Liver (tissue), 9 donors: ENCODE data around the gene TPRN. TPM values are rescaled to one million over a fixed set of nuclear protein-coding genes. Genes with fewer than 3 reads are reported as not detected.

Experiments used
- DNase-seq: peaks from one replicate; pipeline ENCODE4 v3.0.0-alpha.2; 2017; ENCODE audit warnings: low spot score
- H3K27ac ChIP-seq, 2 donors: one replicate each; pipeline ENCODE4 v1.7.0; 2013; ENCODE audit warnings: inconsistent platforms in 2 of 2, low read length in 2 of 2, control low read depth in 1 of 2, low read depth in 1 of 2, mild to moderate bottlenecking in 1 of 2
- H3K27me3 ChIP-seq, 4 donors: one replicate each; pipeline versions ENCODE4 v1.6.1 to v1.7.0; 2013; ENCODE audit warnings: low read length in 3 of 4, inconsistent platforms in 1 of 4, mild to moderate bottlenecking in 1 of 4, moderate library complexity in 1 of 4; ENCODE audit not compliant: control insufficient read depth in 4 of 4, insufficient read depth in 4 of 4
- H3K36me3 ChIP-seq, 4 donors: one replicate each; pipeline versions ENCODE4 v1.6.1 to v1.7.0; 2013; ENCODE audit warnings: low read length in 3 of 4, mild to moderate bottlenecking in 3 of 4, low read depth in 1 of 4, moderate library complexity in 1 of 4; ENCODE audit not compliant: control insufficient read depth in 4 of 4, insufficient read depth in 3 of 4
- H3K4me1 ChIP-seq, 4 donors: one replicate each; pipeline versions ENCODE4 v1.6.1 to v1.7.0; 2013; ENCODE audit warnings: low read length in 3 of 4, mild to moderate bottlenecking in 3 of 4, moderate library complexity in 1 of 4; ENCODE audit not compliant: control insufficient read depth in 4 of 4, insufficient read depth in 4 of 4
- H3K4me3 ChIP-seq, 3 donors: one replicate each; pipeline versions ENCODE4 v1.6.1 to v1.7.0; 2013; ENCODE audit warnings: low read length in 3 of 3, control low read depth in 1 of 3, low read depth in 1 of 3, mild to moderate bottlenecking in 1 of 3
- H3K9ac ChIP-seq, 2 donors: one replicate each; pipeline ENCODE4 v1.7.0; 2013; ENCODE audit warnings: low read length in 2 of 2, mild to moderate bottlenecking in 2 of 2, moderate library complexity in 2 of 2, control low read depth in 1 of 2, low read depth in 1 of 2
- H3K9me3 ChIP-seq, 4 donors: one replicate each; pipeline versions ENCODE4 v1.6.1 to v1.7.0; 2013; ENCODE audit warnings: low read length in 3 of 4; ENCODE audit not compliant: control insufficient read depth in 4 of 4
- CTCF ChIP-seq: fragments of 150-350 bp; IDR thresholded peaks from 2 replicates; pipeline ENCODE4 v1.5.1; 2017; ENCODE audit warnings: improper control_type of control experiment, low read depth, low read length; ENCODE audit not compliant: missing input control
- FOXA1 ChIP-seq: IDR thresholded peaks from 2 replicates; pipeline ENCODE4 v1.6.1; 2016; ENCODE audit warnings: antibody characterized with exemption
- FOXA2 ChIP-seq: IDR thresholded peaks from 2 replicates; pipeline ENCODE4 v1.6.1; 2016; ENCODE audit warnings: antibody characterized with exemption
- GABPA ChIP-seq, 2 donors: IDR thresholded peaks in 1 of 2; conservative IDR thresholded peaks in 1 of 2; 2 replicates each; pipeline ENCODE4 v1.6.1; 2016; ENCODE audit warnings: antibody characterized with exemption in 2 of 2, mild to moderate bottlenecking in 1 of 2, moderate library complexity in 1 of 2
- HNF4A ChIP-seq, 2 donors: conservative IDR thresholded peaks; 2 replicates each; pipeline ENCODE4 v1.6.1; 2016; ENCODE audit warnings: antibody characterized with exemption in 2 of 2, mild to moderate bottlenecking in 2 of 2
- HNF4G ChIP-seq: IDR thresholded peaks from 2 replicates; pipeline ENCODE4 v1.6.1; 2016; ENCODE audit warnings: antibody characterized with exemption
- JUND ChIP-seq, 2 donors: IDR thresholded peaks; 2 replicates each; pipeline ENCODE4 v1.6.1; 2016; ENCODE audit warnings: antibody characterized with exemption in 2 of 2
- RAD21 ChIP-seq, 2 donors: IDR thresholded peaks; 2 replicates each; pipeline ENCODE4 v1.6.1; 2016; ENCODE audit warnings: antibody characterized with exemption in 2 of 2, mild to moderate bottlenecking in 2 of 2
- RXRA ChIP-seq, 2 donors: IDR thresholded peaks; 2 replicates each; pipeline ENCODE4 v1.6.1; 2017 to 2018; ENCODE audit warnings: antibody characterized with exemption in 2 of 2, mild to moderate bottlenecking in 1 of 2
- SP1 ChIP-seq: IDR thresholded peaks from 2 replicates; pipeline ENCODE4 v1.6.1; 2018; ENCODE audit warnings: antibody characterized with exemption, mild to moderate bottlenecking
- TAF1 ChIP-seq: conservative IDR thresholded peaks from 2 replicates; pipeline ENCODE4 v1.6.1; 2016; ENCODE audit warnings: antibody characterized with exemption, mild to moderate bottlenecking
- WGBS: extraction: QIAGEN DNeasy Blood & Tissue Kit; methylation state at CpG from one replicate; pipeline ENCODE4 v1.1.7; 2013; 5-methylcytosine and 5-hydroxymethylcytosine counted together
- polyA plus RNA-seq, 2 donors: library from polyadenylated mRNA; stranded (reverse) in 1 of 2; unstranded in 1 of 2; fragments of 200-250 nt in 1 of 2; fragments of >200 nt in 1 of 2; fragmentation: Nextera tagmentation in 1 of 2; extraction: Ambion mirVana in 1 of 2; gene quantifications; one replicate each; pipeline versions ENCODE4 v1.2.1 to v1.2.3, GENCODE V29; 2013 to 2015
- total RNA-seq, 2 donors: library from RNA; depleted of rRNA; stranded (reverse); fragments of >200 nt; gene quantifications; one replicate each; pipeline ENCODE4 v1.2.3, GENCODE V29; 2014
- TF ChIP-seq, protein P1 (sequence below): IDR thresholded peaks from 2 replicates; pipeline ENCODE4 v1.6.1; 2016; ENCODE audit warnings: antibody characterized with exemption
- TF ChIP-seq, protein P2 (sequence below): IDR thresholded peaks from 2 replicates; pipeline ENCODE4 v1.6.1; 2016; ENCODE audit warnings: antibody characterized with exemption, mild to moderate bottlenecking
- TF ChIP-seq, protein P3 (sequence below): IDR thresholded peaks from 2 replicates; pipeline ENCODE4 v1.6.1; 2016; ENCODE audit warnings: antibody characterized with exemption
- donor health status: healthy.
- donor health status: healthy.
- donor health status: healthy.
- donor health status: healthy.
- donor health status: healthy.

TPRN gene
- total and polyA plus RNA-seq, 4 donors, result 5.4 to 20.1 (median 11.1) TPM

- TF ChIP-seq FOXA2, result no peak
- no peak for TF ChIP-seq HNF4G
Measured at GRCh38 chr9:137235424-137236237, 35.1 kb upstream of the TPRN start (continued).

DNA sequence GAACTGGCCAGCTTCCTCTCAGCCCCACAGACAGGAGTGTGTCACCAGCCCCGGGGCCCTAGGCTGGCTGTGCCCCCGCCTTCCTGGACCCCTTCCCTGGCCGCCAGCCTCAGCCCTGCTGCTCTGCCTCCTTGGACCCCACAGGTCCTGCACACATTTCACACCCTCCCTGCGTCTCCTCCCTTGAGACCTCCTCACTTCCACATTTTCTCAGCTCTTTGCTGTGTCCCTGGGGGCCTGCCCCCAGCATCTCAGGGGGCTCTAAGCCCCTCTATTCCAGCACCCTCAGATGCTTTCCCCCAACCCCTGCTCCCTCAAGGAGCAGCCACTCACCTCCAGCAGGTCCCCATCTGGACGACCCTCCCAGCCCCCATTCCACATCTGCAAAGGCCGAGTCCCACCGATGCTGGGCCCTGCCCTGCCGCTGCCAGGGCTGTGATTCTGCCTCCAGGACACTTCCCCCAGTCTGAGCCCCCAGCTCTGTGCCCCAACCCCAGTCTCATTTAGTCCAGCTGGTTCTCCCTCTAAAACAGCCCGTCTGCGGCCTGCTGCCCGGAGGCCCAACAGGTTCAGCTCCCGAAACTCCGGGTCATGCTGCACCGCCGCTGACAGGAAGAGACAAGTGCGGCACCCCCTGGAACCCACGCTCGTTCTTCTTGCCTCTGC is 34.4 kb upstream of the TPRN start:
- WGBS, result 78% methylated on average over 18 of the region's 18 CpGs

DNA sequence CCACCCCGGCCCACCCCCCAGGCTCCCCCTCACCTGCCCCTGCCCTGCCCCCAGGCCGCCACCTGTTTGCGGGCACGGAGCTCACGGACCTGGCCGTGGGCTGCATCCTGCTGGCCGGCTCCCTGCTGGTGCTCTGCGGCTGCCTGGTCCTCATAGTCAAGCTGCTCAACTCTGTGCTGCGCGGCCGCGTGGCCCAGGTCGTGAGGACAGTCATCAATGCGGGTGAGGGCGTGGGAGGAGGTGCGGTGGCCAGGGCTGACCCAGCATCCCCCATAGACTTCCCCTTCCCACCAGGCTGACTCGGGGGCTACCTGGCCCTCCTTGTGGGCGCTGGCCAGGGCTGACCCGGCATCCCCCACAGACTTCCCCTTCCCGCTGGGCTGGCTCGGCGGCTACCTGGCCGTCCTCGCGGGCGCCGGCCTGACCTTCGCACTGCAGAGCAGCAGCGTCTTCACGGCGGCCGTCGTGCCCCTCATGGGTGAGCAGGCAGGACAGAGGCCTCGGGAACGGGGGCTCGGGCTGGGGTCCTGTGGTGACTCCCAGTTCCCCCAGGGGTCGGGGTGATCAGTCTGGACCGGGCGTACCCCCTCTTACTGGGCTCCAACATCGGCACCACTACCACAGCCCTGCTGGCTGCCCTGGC is 33.6 kb upstream of the TPRN start:
- DNase-seq, result no peak

More for the DNA sequence above, 34.4 kb upstream of the TPRN start:
- no peak overlapping the region for H3K9ac ChIP-seq
- H3K4me3 ChIP-seq, result no peak overlapping the region
- DNase-seq, result no peak
- H3K4me1 ChIP-seq, result peaks cover 5 to 22% (median 8%) of the 10 kb centered on the region in 4 donors
- no peak overlapping the region for H3K27ac ChIP-seq
- TF ChIP-seq FOXA2 (no peak), FOXA1 (no peak), HNF4A (conservative IDR thresholded peaks at IDR 0.05) (no peak), JUND (IDR thresholded peaks at IDR 0.05) (no peak), SP1 (no peak), RAD21 (IDR thresholded peaks at IDR 0.05) (no peak), RXRA (IDR thresholded peaks at IDR 0.05) (no peak)
- TF ChIP-seq, protein P1, sequence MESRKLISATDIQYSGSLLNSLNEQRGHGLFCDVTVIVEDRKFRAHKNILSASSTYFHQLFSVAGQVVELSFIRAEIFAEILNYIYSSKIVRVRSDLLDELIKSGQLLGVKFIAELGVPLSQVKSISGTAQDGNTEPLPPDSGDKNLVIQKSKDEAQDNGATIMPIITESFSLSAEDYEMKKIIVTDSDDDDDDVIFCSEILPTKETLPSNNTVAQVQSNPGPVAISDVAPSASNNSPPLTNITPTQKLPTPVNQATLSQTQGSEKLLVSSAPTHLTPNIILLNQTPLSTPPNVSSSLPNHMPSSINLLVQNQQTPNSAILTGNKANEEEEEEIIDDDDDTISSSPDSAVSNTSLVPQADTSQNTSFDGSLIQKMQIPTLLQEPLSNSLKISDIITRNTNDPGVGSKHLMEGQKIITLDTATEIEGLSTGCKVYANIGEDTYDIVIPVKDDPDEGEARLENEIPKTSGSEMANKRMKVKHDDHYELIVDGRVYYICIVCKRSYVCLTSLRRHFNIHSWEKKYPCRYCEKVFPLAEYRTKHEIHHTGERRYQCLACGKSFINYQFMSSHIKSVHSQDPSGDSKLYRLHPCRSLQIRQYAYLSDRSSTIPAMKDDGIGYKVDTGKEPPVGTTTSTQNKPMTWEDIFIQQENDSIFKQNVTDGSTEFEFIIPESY, result no peak
- TF ChIP-seq, protein P2, sequence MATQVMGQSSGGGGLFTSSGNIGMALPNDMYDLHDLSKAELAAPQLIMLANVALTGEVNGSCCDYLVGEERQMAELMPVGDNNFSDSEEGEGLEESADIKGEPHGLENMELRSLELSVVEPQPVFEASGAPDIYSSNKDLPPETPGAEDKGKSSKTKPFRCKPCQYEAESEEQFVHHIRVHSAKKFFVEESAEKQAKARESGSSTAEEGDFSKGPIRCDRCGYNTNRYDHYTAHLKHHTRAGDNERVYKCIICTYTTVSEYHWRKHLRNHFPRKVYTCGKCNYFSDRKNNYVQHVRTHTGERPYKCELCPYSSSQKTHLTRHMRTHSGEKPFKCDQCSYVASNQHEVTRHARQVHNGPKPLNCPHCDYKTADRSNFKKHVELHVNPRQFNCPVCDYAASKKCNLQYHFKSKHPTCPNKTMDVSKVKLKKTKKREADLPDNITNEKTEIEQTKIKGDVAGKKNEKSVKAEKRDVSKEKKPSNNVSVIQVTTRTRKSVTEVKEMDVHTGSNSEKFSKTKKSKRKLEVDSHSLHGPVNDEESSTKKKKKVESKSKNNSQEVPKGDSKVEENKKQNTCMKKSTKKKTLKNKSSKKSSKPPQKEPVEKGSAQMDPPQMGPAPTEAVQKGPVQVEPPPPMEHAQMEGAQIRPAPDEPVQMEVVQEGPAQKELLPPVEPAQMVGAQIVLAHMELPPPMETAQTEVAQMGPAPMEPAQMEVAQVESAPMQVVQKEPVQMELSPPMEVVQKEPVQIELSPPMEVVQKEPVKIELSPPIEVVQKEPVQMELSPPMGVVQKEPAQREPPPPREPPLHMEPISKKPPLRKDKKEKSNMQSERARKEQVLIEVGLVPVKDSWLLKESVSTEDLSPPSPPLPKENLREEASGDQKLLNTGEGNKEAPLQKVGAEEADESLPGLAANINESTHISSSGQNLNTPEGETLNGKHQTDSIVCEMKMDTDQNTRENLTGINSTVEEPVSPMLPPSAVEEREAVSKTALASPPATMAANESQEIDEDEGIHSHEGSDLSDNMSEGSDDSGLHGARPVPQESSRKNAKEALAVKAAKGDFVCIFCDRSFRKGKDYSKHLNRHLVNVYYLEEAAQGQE, result no peak
- TF ChIP-seq, protein P3, sequence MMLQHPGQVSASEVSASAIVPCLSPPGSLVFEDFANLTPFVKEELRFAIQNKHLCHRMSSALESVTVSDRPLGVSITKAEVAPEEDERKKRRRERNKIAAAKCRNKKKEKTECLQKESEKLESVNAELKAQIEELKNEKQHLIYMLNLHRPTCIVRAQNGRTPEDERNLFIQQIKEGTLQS, result no peak
- H3K9me3 ChIP-seq, result no peaks in the 10 kb centered on the region
- no peaks in the 10 kb centered on the region for H3K36me3 ChIP-seq
- H3K27me3 ChIP-seq, result no peaks in the 10 kb centered on the region

More for the DNA sequence above, 33.6 kb upstream of the TPRN start:
- Histone ChIP-seq H3K27me3 (no peaks in the 10 kb centered on the region), H3K9ac (no peak overlapping the region), H3K4me3 (no peak overlapping the region), H3K4me1 (peaks cover 5 to 21% (median 8%) of the 10 kb centered on the region in 4 donors), H3K27ac (no peak overlapping the region), H3K9me3 (no peaks in the 10 kb centered on the region), H3K36me3 (no peaks in the 10 kb centered on the region)
- TF ChIP-seq TAF1 (no peak), SP1 (no peak), GABPA (IDR thresholded peaks at IDR 0.05 in 1 of 2, conservative IDR thresholded peaks at IDR 0.05 in 1 of 2) (no peak), CTCF (no peak), HNF4A (conservative IDR thresholded peaks at IDR 0.05) (no peak), FOXA2 (no peak)
- WGBS, result 39% methylated on average over 40 of the region's 40 CpGs
